HL-60 (cell line): ENCODE results near the gene VPS36.

Experiments
- DNase-seq, 2 experiments: peaks; one replicate each; pipeline ENCODE4 v3.0.0-alpha.2; 2010 to 2020; ENCODE audit warnings: low read depth in 1 of 2, low spot score in 1 of 2
- H3K27ac ChIP-seq: fragments of 250-450 bp; sonication (Bioruptor Pico); replicated peaks from 2 replicates; pipeline ENCODE4 v1.5.1; 2020; ENCODE audit warnings: mild to moderate bottlenecking, moderate library complexity
- H3K27me3 ChIP-seq: fragments of 250-450 bp; sonication (Bioruptor Pico); 2 replicates; pipeline ENCODE4 v1.5.1; 2021; ENCODE audit warnings: mild to moderate bottlenecking, moderate library complexity; ENCODE audit not compliant: insufficient read depth, poor library complexity, severe bottlenecking
- H3K4me3 ChIP-seq: replicated peaks from 2 replicates; pipeline ENCODE4 v1.5.1; 2011; ENCODE audit warnings: mild to moderate bottlenecking, control low read depth, low read length; ENCODE audit not compliant: insufficient read depth
- GABPA ChIP-seq: IDR thresholded peaks from 2 replicates; pipeline ENCODE4 v1.6.1; 2012; ENCODE audit warnings: low read depth
- POLR2AphosphoS5 ChIP-seq: IDR thresholded peaks from 2 replicates; pipeline ENCODE4 v1.6.1; 2012; ENCODE audit warnings: low read depth
- REST ChIP-seq: IDR thresholded peaks from 2 replicates; pipeline ENCODE4 v1.6.1; 2012; ENCODE audit warnings: low read depth; ENCODE audit not compliant: insufficient replicate concordance
- SPI1 ChIP-seq: IDR thresholded peaks from 2 replicates; pipeline ENCODE4 v1.6.1; 2012; ENCODE audit warnings: low read depth, mild to moderate bottlenecking, borderline replicate concordance
- TF ChIP-seq, protein P1 (sequence below): IDR thresholded peaks from one replicate; pipeline ENCODE4 v1.5.1; 2011; ENCODE audit warnings: low read length, control low read depth, inconsistent platforms; ENCODE audit not compliant: insufficient read depth

Gene VPS36

GRCh38 chr13:52451135-52451804 is 836 bp upstream of the VPS36 start:
- Histone ChIP-seq H3K4me3 (no peak overlapping the region), H3K27ac (no peak overlapping the region), H3K27me3 (no peaks in the 10 kb centered on the region)
- DNase-seq, result no peak
- TF ChIP-seq SPI1, result no peak
- TF ChIP-seq POLR2AphosphoS5, result no peak
- no peak for TF ChIP-seq GABPA
- TF ChIP-seq REST, result no peak
- TF ChIP-seq, protein P1, sequence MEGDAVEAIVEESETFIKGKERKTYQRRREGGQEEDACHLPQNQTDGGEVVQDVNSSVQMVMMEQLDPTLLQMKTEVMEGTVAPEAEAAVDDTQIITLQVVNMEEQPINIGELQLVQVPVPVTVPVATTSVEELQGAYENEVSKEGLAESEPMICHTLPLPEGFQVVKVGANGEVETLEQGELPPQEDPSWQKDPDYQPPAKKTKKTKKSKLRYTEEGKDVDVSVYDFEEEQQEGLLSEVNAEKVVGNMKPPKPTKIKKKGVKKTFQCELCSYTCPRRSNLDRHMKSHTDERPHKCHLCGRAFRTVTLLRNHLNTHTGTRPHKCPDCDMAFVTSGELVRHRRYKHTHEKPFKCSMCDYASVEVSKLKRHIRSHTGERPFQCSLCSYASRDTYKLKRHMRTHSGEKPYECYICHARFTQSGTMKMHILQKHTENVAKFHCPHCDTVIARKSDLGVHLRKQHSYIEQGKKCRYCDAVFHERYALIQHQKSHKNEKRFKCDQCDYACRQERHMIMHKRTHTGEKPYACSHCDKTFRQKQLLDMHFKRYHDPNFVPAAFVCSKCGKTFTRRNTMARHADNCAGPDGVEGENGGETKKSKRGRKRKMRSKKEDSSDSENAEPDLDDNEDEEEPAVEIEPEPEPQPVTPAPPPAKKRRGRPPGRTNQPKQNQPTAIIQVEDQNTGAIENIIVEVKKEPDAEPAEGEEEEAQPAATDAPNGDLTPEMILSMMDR, result no peak

GRCh38 chr13:52450793-52451116 is 321 bp upstream of the VPS36 start:
- Histone ChIP-seq H3K27ac (no peak overlapping the region), H3K27me3 (no peaks in the 10 kb centered on the region), H3K4me3 (no peak overlapping the region)
- no peak for TF ChIP-seq POLR2AphosphoS5
- TF ChIP-seq GABPA, result no peak
- no peak for TF ChIP-seq REST
- TF ChIP-seq, protein P1, result no peak
- no peak for DNase-seq

GRCh38 chr13:52449331-52450011 is 963 bp downstream of the VPS36 start:
- H3K27me3 ChIP-seq, result no peaks in the 10 kb centered on the region
- H3K4me3 ChIP-seq, result peak overlapping the region; percentile 89
- TF ChIP-seq, protein P1, result no peak
- TF ChIP-seq SPI1 (peak; percentile 43; the same call in 1 of the 2 replicates), POLR2AphosphoS5 (no peak; the same call in 1 of the 2 replicates)
- H3K27ac ChIP-seq, result peak overlapping the region; percentile 88
- no peak for DNase-seq
